GM12878 (cell line): ENCODE data around the gene SLC9A3. TPM values are rescaled to one million over a fixed set of nuclear protein-coding genes. Genes with fewer than 3 reads are reported as not detected.

ENCODE experiments used
- ATAC-seq: fragments of 200-7000 bp; cut with Tn5 transposase; 3 replicates; pipeline ENCODE4 v1.9.1; 2020; ENCODE audit warnings: mild to moderate bottlenecking, moderate library complexity
- BruUV-seq: library from RNA; stranded (reverse); fragments of 400-500 nt; replicated peaks from 2 replicates; lab custom pipeline; 2021; lab: Mats Ljungman, UMichigan
- CTCF ChIA-PET: fragments of 300-600 bp; sonication (Branson Sonifier 250); formaldehyde crosslinking; extraction: SDS; loops from one replicate; lab custom pipeline; 2021; ENCODE audit warnings: inconsistent platforms; lab: Yijun Ruan, JAX
- POLR2A ChIA-PET: fragments of 350-600 bp; formaldehyde crosslinking; extraction: SDS; loops from one replicate; lab custom pipeline; 2021; ENCODE audit warnings: inconsistent platforms; lab: Charles Lee
- RAD21 ChIA-PET: fragments of 300-600 bp; sonication (Branson Sonifier 250); formaldehyde crosslinking; loops from one replicate; lab custom pipeline; 2023; ENCODE audit warnings: antibody characterized with exemption; ENCODE audit not compliant: unreplicated experiment; lab: Charles Lee
- SMC1A ChIA-PET: fragments of 300-600 bp; sonication (Branson Sonifier 250); formaldehyde crosslinking; loops from one replicate; lab custom pipeline; 2023; ENCODE audit not compliant: unreplicated experiment, uncharacterized antibody; lab: Charles Lee
- DNase-seq: peaks from one replicate; pipeline ENCODE4 v3.0.0-alpha.2; 2011; ENCODE audit warnings: low read depth, low spot score
- FAIRE-seq: peaks from 3 replicates; lab custom pipeline; 2011; peaks lifted over from hg19 to GRCh38; lab: Jason Lieb, UNC
- H2AFZ ChIP-seq: 2 replicates; pipeline ENCODE4 v1.6.0; 2011; ENCODE audit warnings: low read depth, low read length, control low read depth; ENCODE audit not compliant: control insufficient read depth
- H3K27ac ChIP-seq: 2 replicates; pipeline ENCODE4 v1.5.1; 2011; ENCODE audit warnings: control low read depth; ENCODE audit not compliant: control insufficient read depth, insufficient read depth
- H3K27me3 ChIP-seq, 2 experiments: replicated peaks in 1 of 2; 2 replicates each; pipeline versions ENCODE4 v1.6.0 to v1.6.1; 2011; ENCODE audit warnings: low read length in 1 of 2; ENCODE audit not compliant: control insufficient read depth in 2 of 2, insufficient read depth in 2 of 2
- H3K36me3 ChIP-seq, 2 experiments: 2 replicates each; pipeline ENCODE4 v1.5.1; 2011; ENCODE audit warnings: low read length in 1 of 2; ENCODE audit not compliant: control insufficient read depth in 2 of 2, insufficient read depth in 2 of 2
- H3K4me1 ChIP-seq: 2 replicates; pipeline ENCODE4 v1.6.1; 2011; ENCODE audit warnings: mild to moderate bottlenecking, low read length, moderate library complexity, mixed read lengths; ENCODE audit not compliant: control insufficient read depth, insufficient read depth
- H3K4me2 ChIP-seq: 2 replicates; pipeline ENCODE4 v1.6.0; 2011; ENCODE audit warnings: control low read depth; ENCODE audit not compliant: control insufficient read depth, insufficient read depth
- H3K4me3 ChIP-seq: fragments of 200-600 bp; sonication (generic); 2 replicates; pipeline ENCODE4 v1.5.1; 2016
- H3K79me2 ChIP-seq: 2 replicates; pipeline ENCODE4 v1.6.0; 2011; ENCODE audit warnings: low read length; ENCODE audit not compliant: control insufficient read depth, insufficient read depth
- H3K9ac ChIP-seq: 2 replicates; pipeline ENCODE4 v1.8.0; 2011; ENCODE audit warnings: low read length, control low read depth, mixed read lengths; ENCODE audit not compliant: control insufficient read depth, insufficient read depth
- H3K9me3 ChIP-seq: replicated peaks from 3 replicates; pipeline ENCODE4 v1.5.1; 2011; ENCODE audit warnings: mild to moderate bottlenecking, low read length; ENCODE audit not compliant: control insufficient read depth, insufficient read depth
- H4K20me1 ChIP-seq: 2 replicates; pipeline ENCODE4 v1.6.0; 2011; ENCODE audit not compliant: control insufficient read depth, insufficient read depth
- ATF7 ChIP-seq: fragments of 450-650 bp; IDR thresholded peaks from 2 replicates; pipeline ENCODE4 v1.6.1; 2016; ENCODE audit warnings: low read depth, mild to moderate bottlenecking
- BMI1 ChIP-seq: fragments of 450-650 bp; IDR thresholded peaks from 2 replicates; pipeline ENCODE4 v1.6.1; 2016; ENCODE audit warnings: mild to moderate bottlenecking, moderate library complexity, borderline replicate concordance
- CBX5 ChIP-seq: sonication (generic); IDR thresholded peaks from 2 replicates; pipeline ENCODE4 v1.6.1; 2016; ENCODE audit warnings: low read depth, moderate library complexity, mild to moderate bottlenecking, inconsistent platforms
- DPF2 ChIP-seq: fragments of 450-650 bp; IDR thresholded peaks from 2 replicates; pipeline ENCODE4 v1.6.1; 2017; ENCODE audit warnings: mild to moderate bottlenecking
- IKZF1 ChIP-seq: fragments of 450-650 bp; conservative IDR thresholded peaks from 2 replicates; pipeline ENCODE4 v1.6.1; 2017; ENCODE audit warnings: antibody characterized with exemption, mild to moderate bottlenecking
- MEF2B ChIP-seq: fragments of 450-650 bp; IDR thresholded peaks from 2 replicates; pipeline ENCODE4 v1.6.1; 2018; ENCODE audit warnings: mild to moderate bottlenecking, moderate library complexity; ENCODE audit not compliant: partially characterized antibody, poor library complexity, severe bottlenecking
- MYB ChIP-seq: fragments of 150-350 bp; IDR thresholded peaks from 2 replicates; pipeline ENCODE4 v1.6.1; 2014; ENCODE audit warnings: mild to moderate bottlenecking, low read depth, low read length, borderline replicate concordance
- RELA ChIP-seq: fragments of 450-650 bp; IDR thresholded peaks from 2 replicates; pipeline ENCODE4 v1.8.0; 2014; ENCODE audit warnings: borderline replicate concordance; ENCODE audit not compliant: partially characterized antibody
- SMC3 ChIP-seq: IDR thresholded peaks from 2 replicates; pipeline ENCODE4 v1.6.1; 2011; ENCODE audit warnings: low read length, improper control_type of control experiment, borderline replicate concordance
- ZNF274 ChIP-seq: IDR thresholded peaks from one replicate; pipeline ENCODE4 v1.8.0; 2011; ENCODE audit not compliant: insufficient read length, insufficient read depth
- WGBS: methylation state at CpG from one replicate; pipeline ENCODE4 v1.1.6; 2016; ENCODE audit warnings: low lambda C conversion rate; ENCODE audit not compliant: insufficient replicate concordance, insufficient coverage; ENCODE audit errors: missing lambda C conversion rate; 5-methylcytosine and 5-hydroxymethylcytosine counted together
- in situ Hi-C: fragments of 300-500 bp; cut with MboI; formaldehyde crosslinking; loops from 9 replicates; pipeline ENCODE4 v1.14.3; 2018; ENCODE audit warnings: mixed read lengths
- intact Hi-C: fragments of 100-400 bp; cut with micrococcal nuclease; formaldehyde crosslinking; loops from one replicate; pipeline ENCODE4 v1.14.2; 2022; ENCODE audit not compliant: unreplicated experiment
- polyA plus RNA-seq, 11 experiments: library from polyadenylated mRNA; depleted of rRNA in 4 of 11; unstranded in 6 of 11; stranded (reverse) in 5 of 11; fragments of >200 nt; fragmentation: Nextera tagmentation in 4 of 11; fragmentation: Illumina TruSeq in 1 of 11; extraction: Ambion mirVana in 4 of 11; extraction: Trizol in 1 of 11; gene quantifications; 1 replicate in 1 of 11; 2 replicates in 10 of 11; pipeline versions ENCODE4 v1.2.1 to v1.2.3, GENCODE V29; 2011 to 2016; ENCODE audit warnings: inconsistent platforms in 2 of 11, missing spikeins in 2 of 11, low read depth in 1 of 11
- total RNA-seq, 4 experiments: library from RNA; depleted of rRNA in 3 of 4; stranded (reverse); fragments of >200 nt in 3 of 4; fragmentation: Illumina TruSeq in 1 of 4; extraction: Trizol in 1 of 4; gene quantifications; 2 replicates each; pipeline versions ENCODE4 v1.2.1 to v1.2.3, GENCODE V29; 2013 to 2021
- TF ChIP-seq, protein P1 (sequence below): fragments of 450-650 bp; IDR thresholded peaks from 2 replicates; pipeline ENCODE4 v1.6.1; 2014; ENCODE audit warnings: mild to moderate bottlenecking
- TF ChIP-seq, protein P2 (sequence below): IDR thresholded peaks from 2 replicates; pipeline ENCODE4 v1.6.1; 2012; ENCODE audit warnings: low read depth, low read length, improper control_type of control experiment
- TF ChIP-seq, protein P3 (sequence below): IDR thresholded peaks from 2 replicates; pipeline ENCODE4 v1.6.1; 2012; ENCODE audit warnings: mild to moderate bottlenecking, low read depth, low read length

SLC9A3 gene
- total and polyA plus RNA-seq, 10 of the 15 experiments (the other 5 are each of a cell fraction or from before 2014, with no cell fraction given), result 0.04 to 5.2 (median 2.3) TPM; not detected in 1

DNA sequence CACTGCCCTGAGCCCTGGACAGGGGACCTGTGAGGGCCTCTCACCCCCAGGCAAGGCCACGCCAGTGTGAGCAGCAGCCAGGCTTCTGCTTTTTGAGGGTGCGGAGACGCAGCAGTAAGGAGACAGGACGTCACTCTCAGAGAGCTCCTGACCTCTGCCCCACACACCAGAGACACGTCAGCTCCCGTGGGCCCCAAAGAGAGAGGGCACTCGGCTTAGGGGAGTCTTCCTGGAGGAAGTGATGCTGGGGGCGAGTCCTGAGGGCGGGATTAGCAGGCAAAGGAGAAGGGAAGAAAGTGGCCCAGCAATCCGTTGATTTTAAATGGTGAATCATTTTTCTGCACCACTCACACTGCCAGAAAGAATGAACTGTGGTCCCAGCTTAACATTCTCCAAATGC is 24.0 kb upstream of the SLC9A3 start (continued):
- TF ChIP-seq ZNF274, result no peak

DNA sequence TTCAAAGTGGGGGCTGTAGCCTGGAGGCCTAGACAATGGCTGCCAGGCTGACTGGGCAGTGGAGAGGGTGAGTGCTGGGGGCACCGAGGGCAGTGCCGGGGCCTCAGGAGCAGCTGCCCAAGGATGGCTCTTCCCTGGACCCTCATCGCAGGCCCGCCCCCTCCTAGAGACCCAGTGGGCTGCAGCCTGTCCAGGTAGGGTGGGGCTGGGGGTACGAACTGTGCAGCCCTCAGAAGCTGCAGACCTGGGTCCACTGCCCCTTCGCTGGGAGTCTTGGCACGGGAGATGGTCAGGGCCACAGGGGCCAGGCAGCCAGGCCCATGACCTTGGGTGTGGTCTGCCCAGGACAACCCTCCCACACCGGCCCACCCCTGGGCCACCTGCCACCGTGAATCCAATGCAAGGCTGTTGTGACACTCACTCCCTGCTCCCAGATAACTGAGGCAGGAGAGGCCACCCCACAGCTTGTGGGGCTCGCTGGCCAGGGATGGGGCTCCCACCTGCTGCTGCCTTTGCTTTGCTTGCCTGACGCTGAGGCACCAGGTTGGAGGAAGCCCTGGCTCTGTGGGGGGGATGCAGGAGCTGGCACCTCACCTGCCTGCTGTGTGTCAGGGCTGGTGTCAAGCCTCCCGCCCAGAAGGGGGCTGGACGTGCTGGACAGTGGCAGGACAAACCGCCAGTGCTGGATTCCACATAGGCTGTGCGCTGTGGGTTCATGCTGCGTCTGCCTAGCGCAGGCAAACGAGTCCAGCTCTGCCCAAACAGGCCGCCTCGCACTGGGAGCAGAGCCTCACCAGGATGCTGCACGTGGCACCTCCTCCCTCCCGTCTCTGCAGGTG is 23.1 kb upstream of the SLC9A3 start:
- in situ Hi-C loops (no loop called here), intact Hi-C loops (loop anchor here (10.0 kb wide), 1 partner anchor 233 kb away; no protein-coding TSS in a partner anchor)
- ChIA-PET SMC1A (interaction anchor here (1.0 kb wide), 1 partner anchor 356 kb away, joined by 3 read pairs; no protein-coding TSS in a partner anchor), CTCF (no interaction called here), POLR2A (no interaction called here), RAD21 (no interaction called here)
- no peaks in the 10 kb centered on the region; the same call in 2 of the 3 replicates for H3K9me3 ChIP-seq
- DNase-seq (no peak), FAIRE-seq (no peak), ATAC-seq (no peak)
- H3K79me2 ChIP-seq, result no peaks in the 10 kb centered on the region
- no peak overlapping the region for H3K4me3 ChIP-seq
- H2AFZ ChIP-seq, result no peak overlapping the region
- no TSS peak for BruUV-seq
- 62% methylated on average over 22 of the region's 22 CpGs for WGBS
- H3K27ac ChIP-seq, result no peak overlapping the region
- H3K36me3 ChIP-seq, result no peaks in the 10 kb centered on the region
- no peaks in the 10 kb centered on the region for H4K20me1 ChIP-seq
- no peaks in the 10 kb centered on the region; a peak in 1 of 4 replicates for H3K27me3 ChIP-seq
- no peak overlapping the region for H3K9ac ChIP-seq
- H3K4me1 ChIP-seq, result peaks cover 19% of the 10 kb centered on the region
- no peak overlapping the region for H3K4me2 ChIP-seq
- TF ChIP-seq, protein P1, sequence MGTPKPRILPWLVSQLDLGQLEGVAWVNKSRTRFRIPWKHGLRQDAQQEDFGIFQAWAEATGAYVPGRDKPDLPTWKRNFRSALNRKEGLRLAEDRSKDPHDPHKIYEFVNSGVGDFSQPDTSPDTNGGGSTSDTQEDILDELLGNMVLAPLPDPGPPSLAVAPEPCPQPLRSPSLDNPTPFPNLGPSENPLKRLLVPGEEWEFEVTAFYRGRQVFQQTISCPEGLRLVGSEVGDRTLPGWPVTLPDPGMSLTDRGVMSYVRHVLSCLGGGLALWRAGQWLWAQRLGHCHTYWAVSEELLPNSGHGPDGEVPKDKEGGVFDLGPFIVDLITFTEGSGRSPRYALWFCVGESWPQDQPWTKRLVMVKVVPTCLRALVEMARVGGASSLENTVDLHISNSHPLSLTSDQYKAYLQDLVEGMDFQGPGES, result no peak
- TF ChIP-seq MYB, result no peak
- no peak for TF ChIP-seq ATF7
- TF ChIP-seq DPF2, result no peak
- no peak for TF ChIP-seq MEF2B
- no peak for TF ChIP-seq IKZF1
- TF ChIP-seq, protein P2, sequence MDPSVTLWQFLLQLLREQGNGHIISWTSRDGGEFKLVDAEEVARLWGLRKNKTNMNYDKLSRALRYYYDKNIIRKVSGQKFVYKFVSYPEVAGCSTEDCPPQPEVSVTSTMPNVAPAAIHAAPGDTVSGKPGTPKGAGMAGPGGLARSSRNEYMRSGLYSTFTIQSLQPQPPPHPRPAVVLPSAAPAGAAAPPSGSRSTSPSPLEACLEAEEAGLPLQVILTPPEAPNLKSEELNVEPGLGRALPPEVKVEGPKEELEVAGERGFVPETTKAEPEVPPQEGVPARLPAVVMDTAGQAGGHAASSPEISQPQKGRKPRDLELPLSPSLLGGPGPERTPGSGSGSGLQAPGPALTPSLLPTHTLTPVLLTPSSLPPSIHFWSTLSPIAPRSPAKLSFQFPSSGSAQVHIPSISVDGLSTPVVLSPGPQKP, result no peak
- TF ChIP-seq CBX5, result no peak
- no peak for TF ChIP-seq SMC3
- TF ChIP-seq, protein P3, sequence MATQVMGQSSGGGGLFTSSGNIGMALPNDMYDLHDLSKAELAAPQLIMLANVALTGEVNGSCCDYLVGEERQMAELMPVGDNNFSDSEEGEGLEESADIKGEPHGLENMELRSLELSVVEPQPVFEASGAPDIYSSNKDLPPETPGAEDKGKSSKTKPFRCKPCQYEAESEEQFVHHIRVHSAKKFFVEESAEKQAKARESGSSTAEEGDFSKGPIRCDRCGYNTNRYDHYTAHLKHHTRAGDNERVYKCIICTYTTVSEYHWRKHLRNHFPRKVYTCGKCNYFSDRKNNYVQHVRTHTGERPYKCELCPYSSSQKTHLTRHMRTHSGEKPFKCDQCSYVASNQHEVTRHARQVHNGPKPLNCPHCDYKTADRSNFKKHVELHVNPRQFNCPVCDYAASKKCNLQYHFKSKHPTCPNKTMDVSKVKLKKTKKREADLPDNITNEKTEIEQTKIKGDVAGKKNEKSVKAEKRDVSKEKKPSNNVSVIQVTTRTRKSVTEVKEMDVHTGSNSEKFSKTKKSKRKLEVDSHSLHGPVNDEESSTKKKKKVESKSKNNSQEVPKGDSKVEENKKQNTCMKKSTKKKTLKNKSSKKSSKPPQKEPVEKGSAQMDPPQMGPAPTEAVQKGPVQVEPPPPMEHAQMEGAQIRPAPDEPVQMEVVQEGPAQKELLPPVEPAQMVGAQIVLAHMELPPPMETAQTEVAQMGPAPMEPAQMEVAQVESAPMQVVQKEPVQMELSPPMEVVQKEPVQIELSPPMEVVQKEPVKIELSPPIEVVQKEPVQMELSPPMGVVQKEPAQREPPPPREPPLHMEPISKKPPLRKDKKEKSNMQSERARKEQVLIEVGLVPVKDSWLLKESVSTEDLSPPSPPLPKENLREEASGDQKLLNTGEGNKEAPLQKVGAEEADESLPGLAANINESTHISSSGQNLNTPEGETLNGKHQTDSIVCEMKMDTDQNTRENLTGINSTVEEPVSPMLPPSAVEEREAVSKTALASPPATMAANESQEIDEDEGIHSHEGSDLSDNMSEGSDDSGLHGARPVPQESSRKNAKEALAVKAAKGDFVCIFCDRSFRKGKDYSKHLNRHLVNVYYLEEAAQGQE, result no peak
- TF ChIP-seq BMI1, result no peak
- TF ChIP-seq RELA, result no peak
